HL-60 (cell line): ENCODE measurements around the gene FAM53C.
A peak's percentile ranks its signal among the peaks of the same experiment; 100 is the strongest.

Experiments used
- DNase-seq, 2 experiments: peaks; one replicate each; pipeline ENCODE4 v3.0.0-alpha.2; 2010 to 2020; ENCODE audit warnings: low read depth in 1 of 2, low spot score in 1 of 2
- H3K27ac ChIP-seq: fragments of 250-450 bp; sonication (Bioruptor Pico); replicated peaks from 2 replicates; pipeline ENCODE4 v1.5.1; 2020; ENCODE audit warnings: mild to moderate bottlenecking, moderate library complexity
- H3K27me3 ChIP-seq: fragments of 250-450 bp; sonication (Bioruptor Pico); 2 replicates; pipeline ENCODE4 v1.5.1; 2021; ENCODE audit warnings: mild to moderate bottlenecking, moderate library complexity; ENCODE audit not compliant: insufficient read depth, poor library complexity, severe bottlenecking
- H3K4me3 ChIP-seq: replicated peaks from 2 replicates; pipeline ENCODE4 v1.5.1; 2011; ENCODE audit warnings: mild to moderate bottlenecking, control low read depth, low read length; ENCODE audit not compliant: insufficient read depth
- CTCF ChIP-seq: IDR thresholded peaks from one replicate; pipeline ENCODE4 v1.5.1; 2011; ENCODE audit warnings: low read length, control low read depth, inconsistent platforms; ENCODE audit not compliant: insufficient read depth
- GABPA ChIP-seq: IDR thresholded peaks from 2 replicates; pipeline ENCODE4 v1.6.1; 2012; ENCODE audit warnings: low read depth
- POLR2AphosphoS5 ChIP-seq: IDR thresholded peaks from 2 replicates; pipeline ENCODE4 v1.6.1; 2012; ENCODE audit warnings: low read depth
- SPI1 ChIP-seq: IDR thresholded peaks from 2 replicates; pipeline ENCODE4 v1.6.1; 2012; ENCODE audit warnings: low read depth, mild to moderate bottlenecking, borderline replicate concordance
- TF ChIP-seq, protein P1 (sequence below): IDR thresholded peaks from 2 replicates; pipeline ENCODE4 v1.6.1; 2012; ENCODE audit warnings: low read depth; ENCODE audit not compliant: insufficient replicate concordance

FAM53C gene

DNA sequence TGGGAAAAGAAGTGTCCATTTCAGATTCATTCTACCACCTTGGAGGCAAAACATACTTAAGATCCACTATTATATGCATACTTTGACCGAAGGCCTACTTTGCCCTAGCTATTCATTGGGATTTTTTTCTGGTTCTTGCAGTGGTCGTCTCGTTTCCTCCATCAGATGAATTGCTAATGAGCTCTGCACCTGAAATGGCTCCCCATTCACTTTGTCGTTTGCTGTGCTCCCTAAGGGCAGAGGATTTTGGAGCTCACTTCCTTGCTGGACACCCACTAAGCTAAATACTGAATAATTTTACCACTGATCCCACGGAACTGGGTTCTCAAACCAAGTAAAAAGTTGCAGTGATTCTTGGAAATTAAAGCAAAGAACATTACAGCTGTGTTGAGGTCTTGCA lies 16.3 kb downstream of the FAM53C start:
- no peak for DNase-seq
- H3K4me3 ChIP-seq: peak overlapping the region; percentile 56
- peak overlapping the region; percentile 97 for H3K27ac ChIP-seq
- TF ChIP-seq, protein P1, sequence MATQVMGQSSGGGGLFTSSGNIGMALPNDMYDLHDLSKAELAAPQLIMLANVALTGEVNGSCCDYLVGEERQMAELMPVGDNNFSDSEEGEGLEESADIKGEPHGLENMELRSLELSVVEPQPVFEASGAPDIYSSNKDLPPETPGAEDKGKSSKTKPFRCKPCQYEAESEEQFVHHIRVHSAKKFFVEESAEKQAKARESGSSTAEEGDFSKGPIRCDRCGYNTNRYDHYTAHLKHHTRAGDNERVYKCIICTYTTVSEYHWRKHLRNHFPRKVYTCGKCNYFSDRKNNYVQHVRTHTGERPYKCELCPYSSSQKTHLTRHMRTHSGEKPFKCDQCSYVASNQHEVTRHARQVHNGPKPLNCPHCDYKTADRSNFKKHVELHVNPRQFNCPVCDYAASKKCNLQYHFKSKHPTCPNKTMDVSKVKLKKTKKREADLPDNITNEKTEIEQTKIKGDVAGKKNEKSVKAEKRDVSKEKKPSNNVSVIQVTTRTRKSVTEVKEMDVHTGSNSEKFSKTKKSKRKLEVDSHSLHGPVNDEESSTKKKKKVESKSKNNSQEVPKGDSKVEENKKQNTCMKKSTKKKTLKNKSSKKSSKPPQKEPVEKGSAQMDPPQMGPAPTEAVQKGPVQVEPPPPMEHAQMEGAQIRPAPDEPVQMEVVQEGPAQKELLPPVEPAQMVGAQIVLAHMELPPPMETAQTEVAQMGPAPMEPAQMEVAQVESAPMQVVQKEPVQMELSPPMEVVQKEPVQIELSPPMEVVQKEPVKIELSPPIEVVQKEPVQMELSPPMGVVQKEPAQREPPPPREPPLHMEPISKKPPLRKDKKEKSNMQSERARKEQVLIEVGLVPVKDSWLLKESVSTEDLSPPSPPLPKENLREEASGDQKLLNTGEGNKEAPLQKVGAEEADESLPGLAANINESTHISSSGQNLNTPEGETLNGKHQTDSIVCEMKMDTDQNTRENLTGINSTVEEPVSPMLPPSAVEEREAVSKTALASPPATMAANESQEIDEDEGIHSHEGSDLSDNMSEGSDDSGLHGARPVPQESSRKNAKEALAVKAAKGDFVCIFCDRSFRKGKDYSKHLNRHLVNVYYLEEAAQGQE: no peak
- no peak for TF ChIP-seq SPI1
- no peak for TF ChIP-seq GABPA
- TF ChIP-seq CTCF: no peak
- no peak for TF ChIP-seq POLR2AphosphoS5
- H3K27me3 ChIP-seq: no peaks in the 10 kb centered on the region

GRCh38 chr5:138354926-138355378 lies 16.9 kb downstream of the FAM53C start:
- no peak overlapping the region for H3K27ac ChIP-seq
- no peaks in the 10 kb centered on the region for H3K27me3 ChIP-seq
- peak in 1 of 2 experiments; percentile 23 for DNase-seq
- H3K4me3 ChIP-seq: no peak overlapping the region
- TF ChIP-seq SPI1 (no peak), POLR2AphosphoS5 (no peak), GABPA (no peak), CTCF (no peak)
- TF ChIP-seq, protein P1: no peak

DNA sequence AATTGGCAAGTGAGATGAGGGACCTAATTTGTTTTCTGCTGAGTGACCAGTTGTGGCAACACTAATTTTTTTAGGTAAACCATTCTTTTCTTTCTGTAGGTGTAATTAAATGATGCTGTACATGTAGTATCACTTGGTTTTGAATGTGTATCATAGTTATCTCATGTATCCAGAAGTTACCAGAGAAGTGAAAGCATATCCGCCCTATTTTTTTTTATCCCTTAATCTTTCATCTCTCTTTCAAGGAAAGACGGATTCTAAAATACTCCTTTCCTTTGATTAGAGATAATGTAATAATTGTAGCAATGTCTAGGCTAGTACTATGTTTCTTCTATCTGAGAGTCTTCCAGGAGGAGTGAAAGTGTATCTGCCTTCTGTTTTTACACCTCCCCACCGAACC lies 21.6 kb downstream of the FAM53C start:
- Histone ChIP-seq H3K27me3 (no peaks in the 10 kb centered on the region), H3K4me3 (no peak overlapping the region), H3K27ac (no peak overlapping the region)
- DNase-seq: no peak
- no peak for TF ChIP-seq GABPA
- TF ChIP-seq POLR2AphosphoS5: no peak
- no peak for TF ChIP-seq CTCF
- TF ChIP-seq, protein P1: no peak
